Panc1 (cell line): ENCODE results near the gene RAI1. TPM values are rescaled to one million over a fixed set of nuclear protein-coding genes. Genes with fewer than 3 reads are reported as not detected.

Source experiments
- ATAC-seq: fragments of 200-7000 bp; cut with Tn5 transposase; 2 replicates; pipeline ENCODE4 v1.9.1; 2020; ENCODE audit warnings: mild to moderate bottlenecking, moderate library complexity
- BruUV-seq: library from RNA; stranded (reverse); fragments of 400-500 nt; replicated peaks from 2 replicates; lab custom pipeline; 2021; lab: Mats Ljungman, UMichigan
- CTCF ChIA-PET: fragments of 300-600 bp; sonication (Branson Sonifier 250); formaldehyde crosslinking; loops from one replicate; lab custom pipeline; 2022; ENCODE audit warnings: antibody characterized with exemption; lab: Charles Lee
- POLR2A ChIA-PET: fragments of 300-600 bp; sonication (Branson Sonifier 250); formaldehyde crosslinking; loops from one replicate; lab custom pipeline; 2022; ENCODE audit warnings: antibody characterized with exemption; lab: Charles Lee
- DNase-seq: peaks from one replicate; pipeline ENCODE4 v3.0.0-alpha.2; 2010; ENCODE audit warnings: low read depth, low spot score
- H3K27ac ChIP-seq: 2 replicates; pipeline ENCODE4 v1.5.1; 2011; ENCODE audit warnings: mild to moderate bottlenecking, low read length, inconsistent platforms
- H3K27me3 ChIP-seq: fragments of 200-500 bp; sonication (Bioruptor generic); 2 replicates; pipeline ENCODE4 v1.6.0; 2014; ENCODE audit warnings: low read length, inconsistent platforms; ENCODE audit not compliant: control insufficient read depth, insufficient read depth
- H3K36me3 ChIP-seq: fragments of 200-500 bp; sonication (Bioruptor generic); 2 replicates; pipeline ENCODE4 v1.5.1; 2014; ENCODE audit warnings: inconsistent platforms, mild to moderate bottlenecking, low read length, moderate library complexity; ENCODE audit not compliant: control insufficient read depth, insufficient read depth
- H3K4me1 ChIP-seq: 2 replicates; pipeline ENCODE4 v1.5.1; 2011; ENCODE audit warnings: inconsistent platforms, mild to moderate bottlenecking, low read length, moderate library complexity; ENCODE audit not compliant: control insufficient read depth, insufficient read depth
- H3K4me3 ChIP-seq, 2 experiments: 2 replicates each; pipeline ENCODE4 v1.5.1; 2011 to 2012; ENCODE audit warnings: low read depth in 2 of 2, low read length in 2 of 2, mild to moderate bottlenecking in 2 of 2, inconsistent platforms in 1 of 2, moderate library complexity in 1 of 2
- H3K9me3 ChIP-seq: fragments of 200-500 bp; sonication (Bioruptor generic); 2 replicates; pipeline ENCODE4 v1.5.1; 2014; ENCODE audit warnings: low read depth, mild to moderate bottlenecking, inconsistent platforms, low read length, moderate library complexity; ENCODE audit not compliant: control insufficient read depth, insufficient read depth
- CTCF ChIP-seq: fragments of 450-650 bp; IDR thresholded peaks from 2 replicates; pipeline ENCODE4 v1.5.1; 2017; ENCODE audit warnings: mild to moderate bottlenecking
- POLR2AphosphoS5 ChIP-seq: IDR thresholded peaks from 2 replicates; pipeline ENCODE4 v1.6.1; 2012; ENCODE audit warnings: mild to moderate bottlenecking, low read depth, low read length, moderate library complexity
- REST ChIP-seq, 2 experiments: IDR thresholded peaks; 2 replicates each; pipeline ENCODE4 v1.6.1; 2011 to 2012; ENCODE audit warnings: low read depth in 2 of 2, control low read depth in 1 of 2, low read length in 1 of 2, mild to moderate bottlenecking in 1 of 2, moderate library complexity in 1 of 2; ENCODE audit not compliant: insufficient read depth in 1 of 2
- SIN3A ChIP-seq: IDR thresholded peaks from 2 replicates; pipeline ENCODE4 v1.6.1; 2012; ENCODE audit warnings: low read depth, mild to moderate bottlenecking, low read length, moderate library complexity, borderline replicate concordance; ENCODE audit not compliant: insufficient read depth
- TCF7L2 ChIP-seq: IDR thresholded peaks from 2 replicates; pipeline ENCODE4 v1.6.1; 2011; ENCODE audit warnings: mild to moderate bottlenecking, low read depth, low read length, inconsistent platforms
- in situ Hi-C: cut with HindIII; loops from 2 replicates; pipeline ENCODE4 v1.10.0; 2016; ENCODE audit warnings: low sequenced_read_pairs, low pct_unique_long_range_greater_than_20kb
- intact Hi-C: fragments of 100-400 bp; cut with micrococcal nuclease; formaldehyde crosslinking; loops from one replicate; pipeline ENCODE4 v1.10.0; 2022; ENCODE audit not compliant: unreplicated experiment
- total RNA-seq: library from RNA; stranded (reverse); gene quantifications from one replicate; pipeline ENCODE4 v1.2.1, GENCODE V29; 2021; ENCODE audit not compliant: unreplicated experiment

The RAI1 gene
- total RNA-seq, 1 experiment from 2014 or later = 51.0 TPM

GRCh38 chr17:17815436-17816200, 134.4 kb downstream of the RAI1 start:
- ChIA-PET CTCF (no interaction called here), POLR2A (interaction anchor here (0.6 to 0.8 kb wide), 3 partner anchors 11 to 48 kb away, joined by 3 to 7 read pairs (median 5); no protein-coding TSS in a partner anchor)
- Histone ChIP-seq H3K27ac (peak overlapping the region; percentile 59), H3K36me3 (no peaks in the 10 kb centered on the region; the same call in 1 of the 2 replicates), H3K4me1 (peaks cover 65% of the 10 kb centered on the region), H3K27me3 (no peaks in the 10 kb centered on the region), H3K9me3 (no peaks in the 10 kb centered on the region), H3K4me3 (no peak overlapping the region)
- TF ChIP-seq SIN3A (no peak), TCF7L2 (no peak), POLR2AphosphoS5 (no peak; the same call in 1 of the 2 replicates), REST (IDR thresholded peaks at IDR 0.05; ENCODE audit: insufficient read depth in 1 of 2, low read depth in 2 of 2, low read length in 1 of 2) (no peak), CTCF (no peak)
- DNase-seq (no peak), ATAC-seq (no peak)
- intact Hi-C loops (no loop called here), in situ Hi-C loops (no loop called here)
- no TSS peak for BruUV-seq

- H3K4me3 ChIP-seq = no peak overlapping the region
- ChIA-PET CTCF (no interaction called here), POLR2A (interaction anchor here (0.6 kb wide), 1 partner anchor 10 kb away, joined by 7 read pairs; no protein-coding TSS in a partner anchor)
- ATAC-seq (no peak), DNase-seq (no peak)
- peaks cover 66% of the 10 kb centered on the region for H3K4me1 ChIP-seq
- BruUV-seq = no TSS peak
- in situ Hi-C loops = no loop called here
- no peak overlapping the region for H3K27ac ChIP-seq
- TF ChIP-seq REST (IDR thresholded peaks at IDR 0.05; ENCODE audit: insufficient read depth in 1 of 2, low read depth in 2 of 2, low read length in 1 of 2) = no peak
- TF ChIP-seq TCF7L2 = no peak
- no peak for TF ChIP-seq SIN3A
- no peak for TF ChIP-seq POLR2AphosphoS5
- TF ChIP-seq CTCF = no peak
- no peaks in the 10 kb centered on the region for H3K27me3 ChIP-seq
- no peaks in the 10 kb centered on the region; the same call in 1 of the 2 replicates for H3K36me3 ChIP-seq
- H3K9me3 ChIP-seq = no peaks in the 10 kb centered on the region
- intact Hi-C loops = no loop called here
Measured at GRCh38 chr17:17816240-17816814, 135.1 kb downstream of the RAI1 start.
